ENCODE results near the gene DTX4. TPM values are rescaled to one million over a fixed set of nuclear protein-coding genes. Genes with fewer than 3 reads are reported as not detected.

The DTX4 gene
- polyA plus RNA-seq, 1 donor = 43.9 TPM

DNA sequence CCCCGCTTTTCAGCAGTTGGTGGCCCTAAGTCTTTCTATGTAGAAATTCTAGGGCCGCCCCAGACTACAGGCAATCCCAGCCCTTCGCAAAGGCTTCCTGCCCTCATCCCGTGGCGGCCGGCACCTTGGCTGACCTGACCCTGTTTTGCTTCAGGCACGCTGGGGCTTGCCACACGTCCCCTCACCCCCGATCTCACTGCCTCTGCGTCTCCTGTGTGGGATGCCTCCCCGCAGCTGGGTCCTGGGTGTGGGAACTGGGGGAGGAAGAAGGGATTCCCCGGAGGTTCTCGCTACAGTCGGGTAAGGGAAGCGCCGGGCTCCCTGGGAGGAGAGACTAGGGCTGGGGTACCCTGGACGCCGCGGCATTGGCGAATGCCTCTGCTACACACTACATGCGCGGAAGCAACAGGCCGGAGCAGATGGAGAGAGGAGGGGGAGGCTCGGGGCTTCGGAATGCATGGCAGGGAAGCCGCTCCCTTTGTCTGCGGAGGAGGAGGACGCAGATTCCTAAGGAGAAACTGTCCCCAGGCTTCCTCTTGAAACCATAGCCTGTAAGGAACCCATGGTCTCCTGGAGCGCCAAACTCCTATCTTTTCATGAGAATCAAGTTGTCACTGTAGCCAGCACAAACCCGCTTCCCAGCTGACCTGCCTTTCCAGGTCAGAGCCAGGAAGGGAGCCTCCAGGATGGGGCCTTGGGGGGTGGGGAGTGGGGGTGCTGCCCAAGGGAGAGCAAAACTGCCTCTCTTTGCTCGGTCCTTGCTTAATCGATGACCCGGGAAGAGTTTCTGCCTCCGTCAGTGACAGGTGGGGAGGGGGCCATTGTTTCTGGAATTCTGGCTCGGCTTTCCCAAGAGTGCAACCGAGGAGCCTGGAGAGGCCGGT lies 1.4 kb downstream of the DTX4 start:
- WGBS (ENCODE audit: insufficient coverage, low lambda C conversion rate) = no CpG with 5 or more reads among the region's 37 CpGs
- Histone ChIP-seq H3K4me3 (ENCODE audit: low read length) (peak overlapping the region; percentile 76), H3K36me3 (ENCODE audit: control insufficient read depth, insufficient read depth, low read length) (peaks cover 14% of the 10 kb centered on the region), H3K27me3 (ENCODE audit: control insufficient read depth, insufficient read depth, low read length) (no peaks in the 10 kb centered on the region), H3K27ac (ENCODE audit: low read length) (peak overlapping the region; percentile 98), H3K9me3 (ENCODE audit: control insufficient read depth, low read depth, low read length) (no peaks in the 10 kb centered on the region), H3K4me1 (ENCODE audit: control insufficient read depth, insufficient read depth, low read length) (peaks cover 28% of the 10 kb centered on the region)
- DNase-seq = peak in 1 of 2 donors; percentile 70

DNA sequence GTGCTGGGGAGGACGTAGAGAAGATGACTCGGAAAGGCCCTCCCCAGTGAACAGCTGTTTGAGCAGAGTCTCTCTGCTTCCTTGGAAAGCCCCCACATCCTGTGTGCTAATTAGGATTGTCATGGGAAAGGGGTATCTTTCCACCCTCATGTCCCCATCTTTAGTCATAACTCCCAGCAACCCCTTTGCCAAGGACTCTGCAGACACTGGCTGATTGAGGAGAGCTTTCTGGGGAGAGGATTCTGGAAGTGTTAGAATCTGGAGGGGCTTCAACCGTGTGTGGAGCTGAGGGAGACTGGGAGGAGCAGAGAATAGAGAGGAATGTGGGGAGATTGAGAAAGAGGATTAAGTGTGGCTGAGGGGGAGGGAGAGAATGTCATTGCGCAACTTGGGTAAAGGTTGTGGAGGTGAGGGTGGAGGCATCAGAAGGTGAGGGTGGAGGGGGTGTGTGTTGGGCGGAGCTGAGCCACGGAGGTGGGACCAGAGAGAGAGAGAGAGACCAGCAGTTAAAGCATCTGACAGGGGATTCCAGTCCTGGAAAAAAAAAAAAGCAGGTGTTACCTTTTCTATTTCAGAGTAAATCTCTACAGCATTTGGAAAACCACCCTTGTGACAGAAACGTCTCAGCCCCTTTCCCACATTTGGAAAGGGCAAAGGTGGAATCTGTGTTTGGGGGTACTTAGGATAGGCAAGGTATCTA lies 2.2 kb downstream of the DTX4 start:
- peak; percentile 93 to 95 for DNase-seq
- Histone ChIP-seq H3K27ac (ENCODE audit: low read length) (peak overlapping the region; percentile 98), H3K4me3 (ENCODE audit: low read length) (peak overlapping the region; percentile 76), H3K27me3 (ENCODE audit: control insufficient read depth, insufficient read depth, low read length) (no peaks in the 10 kb centered on the region), H3K9me3 (ENCODE audit: control insufficient read depth, low read depth, low read length) (no peaks in the 10 kb centered on the region), H3K4me1 (ENCODE audit: control insufficient read depth, insufficient read depth, low read length) (peaks cover 28% of the 10 kb centered on the region), H3K36me3 (ENCODE audit: control insufficient read depth, insufficient read depth, low read length) (peaks cover 19% of the 10 kb centered on the region)
- no CpG with 5 or more reads among the region's 7 CpGs for WGBS (ENCODE audit: insufficient coverage, low lambda C conversion rate)

DNA sequence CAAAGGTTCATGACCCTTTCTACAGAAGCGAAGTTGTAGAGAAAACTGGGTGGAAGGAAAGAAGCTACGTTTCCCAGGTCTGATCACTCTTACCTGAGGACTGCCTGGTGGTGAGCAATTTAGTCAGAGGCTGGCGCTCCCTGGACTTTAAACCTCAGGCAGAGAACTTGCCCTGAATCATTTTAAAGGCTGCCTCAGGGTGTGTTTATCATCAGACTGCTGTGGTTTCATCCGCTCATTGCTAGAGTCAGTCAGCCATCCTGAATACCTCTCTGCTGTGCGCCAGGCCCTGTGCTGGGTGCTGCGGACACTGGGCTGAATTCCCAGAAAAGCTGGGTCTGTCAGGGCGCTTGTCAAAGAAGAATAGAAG lies 2.7 kb downstream of the DTX4 start:
- H3K36me3 ChIP-seq (ENCODE audit: control insufficient read depth, insufficient read depth, low read length) = peaks cover 22% of the 10 kb centered on the region
- no CpG with 5 or more reads among the region's 7 CpGs for WGBS (ENCODE audit: insufficient coverage, low lambda C conversion rate)
- peak overlapping the region; percentile 98 for H3K27ac ChIP-seq (ENCODE audit: low read length)
- H3K4me1 ChIP-seq (ENCODE audit: control insufficient read depth, insufficient read depth, low read length) = peaks cover 28% of the 10 kb centered on the region
- DNase-seq = peak; percentile 80 to 92
- peaks cover 3% of the 10 kb centered on the region for H3K9me3 ChIP-seq (ENCODE audit: control insufficient read depth, low read depth, low read length)
- H3K4me3 ChIP-seq (ENCODE audit: low read length) = peak overlapping the region; percentile 22
- H3K27me3 ChIP-seq (ENCODE audit: control insufficient read depth, insufficient read depth, low read length) = no peaks in the 10 kb centered on the region

DNA sequence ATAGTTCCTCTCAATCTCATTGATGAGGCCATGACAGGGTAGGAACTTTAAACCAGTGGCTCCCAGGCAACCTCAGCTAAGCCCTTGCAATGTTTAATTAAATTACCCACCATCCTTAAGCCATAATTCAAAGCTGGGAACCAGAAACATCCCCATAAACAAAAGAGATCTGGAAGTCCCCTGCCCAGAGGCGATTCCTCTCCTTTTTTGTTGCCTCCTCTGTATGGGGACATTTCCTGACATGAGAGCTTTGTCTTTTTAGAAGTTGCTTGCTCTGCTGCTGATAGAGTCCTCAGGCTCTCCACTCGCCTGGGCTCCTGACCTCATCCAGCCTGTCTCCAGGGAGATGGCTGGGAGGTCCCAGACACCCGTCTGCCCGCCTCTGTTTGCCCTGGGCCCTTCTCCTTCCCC lies 3.2 kb downstream of the DTX4 start:
- H3K36me3 ChIP-seq (ENCODE audit: control insufficient read depth, insufficient read depth, low read length) = peaks cover 22% of the 10 kb centered on the region
- DNase-seq = peak in 1 of 2 donors; percentile 38
- no peaks in the 10 kb centered on the region for H3K27me3 ChIP-seq (ENCODE audit: control insufficient read depth, insufficient read depth, low read length)
- no CpG with 5 or more reads among the region's 4 CpGs for WGBS (ENCODE audit: insufficient coverage, low lambda C conversion rate)
- peak overlapping the region; percentile 98 for H3K27ac ChIP-seq (ENCODE audit: low read length)
- H3K9me3 ChIP-seq (ENCODE audit: control insufficient read depth, low read depth, low read length) = peaks cover 5% of the 10 kb centered on the region
- peak overlapping the region; percentile 1 for H3K4me3 ChIP-seq (ENCODE audit: low read length)
- peaks cover 28% of the 10 kb centered on the region for H3K4me1 ChIP-seq (ENCODE audit: control insufficient read depth, insufficient read depth, low read length)

DNA sequence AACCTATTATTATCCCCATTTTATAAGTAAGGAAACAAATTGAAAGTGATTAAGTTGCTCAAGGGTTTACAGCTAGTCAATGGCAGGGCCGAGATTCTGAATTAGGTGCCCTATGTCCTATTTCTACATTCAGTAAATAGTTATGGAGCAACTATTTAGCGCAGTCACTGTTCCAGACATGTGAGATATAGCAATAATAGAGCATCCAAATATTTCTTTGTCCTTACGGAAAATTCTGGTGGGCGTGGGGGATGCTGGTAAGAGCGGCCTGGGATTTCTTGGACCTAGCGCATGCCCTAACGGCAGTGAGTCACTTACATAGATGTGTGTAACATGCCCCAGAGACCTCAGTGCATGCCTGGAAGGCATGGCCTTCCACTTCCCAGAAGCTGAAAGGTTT lies 4.4 kb downstream of the DTX4 start:
- H3K27ac ChIP-seq (ENCODE audit: low read length) = peak overlapping the region; percentile 98

DNA sequence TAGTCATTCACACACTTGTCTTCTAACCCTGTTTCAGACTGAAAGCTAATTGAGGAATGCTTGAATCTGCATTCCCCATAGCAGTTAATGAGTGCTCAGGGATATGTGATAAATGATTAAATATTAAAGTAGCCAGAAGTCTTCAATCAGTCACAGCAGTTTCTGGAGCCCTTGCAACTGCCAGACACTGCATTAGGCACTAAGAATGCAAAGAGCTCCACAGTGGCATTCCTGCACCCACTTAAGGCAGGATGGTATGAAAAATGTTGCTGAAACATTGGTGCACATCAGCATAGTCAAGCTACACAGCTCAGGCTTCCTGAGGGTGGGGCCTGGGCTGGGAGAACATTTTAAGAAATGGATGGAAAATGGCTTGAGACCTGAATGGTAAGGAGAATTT lies 6.5 kb downstream of the DTX4 start:
- DNase-seq = no peak
- Histone ChIP-seq H3K27me3 (ENCODE audit: control insufficient read depth, insufficient read depth, low read length) (no peaks in the 10 kb centered on the region), H3K36me3 (ENCODE audit: control insufficient read depth, insufficient read depth, low read length) (peaks cover 46% of the 10 kb centered on the region), H3K27ac (ENCODE audit: low read length) (no peak overlapping the region), H3K4me3 (ENCODE audit: low read length) (no peak overlapping the region), H3K9me3 (ENCODE audit: control insufficient read depth, low read depth, low read length) (peaks cover 5% of the 10 kb centered on the region), H3K4me1 (ENCODE audit: control insufficient read depth, insufficient read depth, low read length) (peaks cover 43% of the 10 kb centered on the region)

More for the DNA sequence above, 4.4 kb downstream of the DTX4 start:
- H3K4me1 ChIP-seq (ENCODE audit: control insufficient read depth, insufficient read depth, low read length) = peaks cover 28% of the 10 kb centered on the region
- peaks cover 5% of the 10 kb centered on the region for H3K9me3 ChIP-seq (ENCODE audit: control insufficient read depth, low read depth, low read length)
- no CpG with 5 or more reads among the region's 7 CpGs for WGBS (ENCODE audit: insufficient coverage, low lambda C conversion rate)
- DNase-seq = peak in 1 of 2 donors; percentile 66
- H3K36me3 ChIP-seq (ENCODE audit: control insufficient read depth, insufficient read depth, low read length) = peaks cover 25% of the 10 kb centered on the region
- no peak overlapping the region for H3K4me3 ChIP-seq (ENCODE audit: low read length)
- H3K27me3 ChIP-seq (ENCODE audit: control insufficient read depth, insufficient read depth, low read length) = no peaks in the 10 kb centered on the region

DNA sequence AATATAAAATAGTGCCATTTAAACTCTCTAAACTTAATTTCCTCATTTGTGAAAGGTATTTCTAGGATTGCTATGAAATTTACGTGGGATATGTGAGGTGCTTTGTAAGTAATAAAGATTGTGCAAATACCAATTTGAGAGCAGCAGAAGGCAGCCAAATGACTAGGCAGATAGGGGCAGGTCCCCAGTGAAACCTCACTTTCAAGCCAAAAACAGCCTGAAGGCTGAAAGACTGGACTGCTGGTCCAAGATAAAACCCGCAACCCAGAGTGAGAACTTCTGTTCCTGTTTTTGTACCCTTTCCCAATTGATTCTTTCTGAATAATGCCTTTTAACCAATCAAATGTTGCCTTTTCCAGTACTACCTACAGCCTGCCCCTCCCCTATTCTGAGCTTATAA lies 7.2 kb downstream of the DTX4 start:
- no peak for DNase-seq
- Histone ChIP-seq H3K4me1 (ENCODE audit: control insufficient read depth, insufficient read depth, low read length) (peaks cover 50% of the 10 kb centered on the region), H3K36me3 (ENCODE audit: control insufficient read depth, insufficient read depth, low read length) (peaks cover 53% of the 10 kb centered on the region), H3K27me3 (ENCODE audit: control insufficient read depth, insufficient read depth, low read length) (no peaks in the 10 kb centered on the region), H3K27ac (ENCODE audit: low read length) (no peak overlapping the region), H3K9me3 (ENCODE audit: control insufficient read depth, low read depth, low read length) (peaks cover 5% of the 10 kb centered on the region), H3K4me3 (ENCODE audit: low read length) (no peak overlapping the region)
- no CpG with 5 or more reads among the region's 2 CpGs for WGBS (ENCODE audit: insufficient coverage, low lambda C conversion rate)

DNA sequence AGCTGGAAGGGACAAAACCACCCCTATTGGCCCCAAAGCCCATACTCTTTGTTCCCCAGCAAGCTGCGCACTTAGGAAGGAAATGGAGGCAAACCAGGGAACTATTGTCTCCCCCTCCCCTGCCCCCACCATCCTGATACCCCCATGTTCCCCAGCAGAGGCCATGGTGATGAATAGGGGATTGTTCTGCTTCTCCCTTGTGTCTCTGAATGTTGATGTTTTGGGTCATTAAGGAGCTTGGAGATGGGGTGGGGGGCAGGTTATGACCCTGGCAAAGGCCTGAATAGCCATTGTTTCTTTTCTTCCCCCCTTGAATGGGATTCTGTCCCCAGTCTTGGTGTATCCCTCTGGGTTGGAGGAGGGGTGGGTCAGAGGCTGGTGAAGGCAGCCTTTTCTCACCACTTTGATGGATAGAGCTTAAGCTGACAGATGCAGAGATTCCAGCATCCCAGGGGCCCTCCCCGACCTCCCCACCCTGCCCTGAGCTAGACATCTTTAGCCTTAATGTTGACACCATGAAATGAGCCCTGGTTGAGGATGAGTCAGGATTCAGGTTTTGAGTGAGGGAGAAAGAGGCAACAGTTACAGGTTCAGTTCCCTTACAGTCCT lies 8.3 kb downstream of the DTX4 start:
- WGBS (ENCODE audit: insufficient coverage, low lambda C conversion rate) = no CpG with 5 or more reads among the region's 2 CpGs
- H3K4me1 ChIP-seq (ENCODE audit: control insufficient read depth, insufficient read depth, low read length) = peaks cover 54% of the 10 kb centered on the region

DNA sequence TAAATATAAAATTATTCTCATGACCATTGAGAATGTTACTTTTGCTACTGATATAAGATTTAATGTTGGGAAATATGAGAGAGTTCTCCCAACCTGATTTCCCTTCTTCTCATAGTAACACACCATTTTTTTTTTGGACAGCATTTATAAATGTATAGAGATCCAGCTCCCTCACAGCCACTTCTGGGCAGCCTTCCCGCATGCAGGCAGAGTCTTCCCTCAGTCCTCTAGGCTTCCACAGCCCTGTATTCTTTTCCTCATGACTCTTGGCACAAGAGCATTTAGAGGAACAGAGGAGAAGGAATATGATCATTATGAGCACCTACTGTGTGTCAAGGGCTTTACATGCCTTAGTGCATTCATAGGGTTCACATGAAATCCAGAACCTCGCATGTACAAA lies 9.0 kb downstream of the DTX4 start:
- Histone ChIP-seq H3K4me3 (ENCODE audit: low read length) (no peak overlapping the region), H3K4me1 (ENCODE audit: control insufficient read depth, insufficient read depth, low read length) (peaks cover 54% of the 10 kb centered on the region), H3K9me3 (ENCODE audit: control insufficient read depth, low read depth, low read length) (peaks cover 5% of the 10 kb centered on the region), H3K27me3 (ENCODE audit: control insufficient read depth, insufficient read depth, low read length) (no peaks in the 10 kb centered on the region), H3K36me3 (ENCODE audit: control insufficient read depth, insufficient read depth, low read length) (peaks cover 56% of the 10 kb centered on the region), H3K27ac (ENCODE audit: low read length) (no peak overlapping the region)
- WGBS (ENCODE audit: insufficient coverage, low lambda C conversion rate) = no CpG with 5 or more reads among the region's 2 CpGs
- no peak for DNase-seq

More for the DNA sequence above, 8.3 kb downstream of the DTX4 start:
- Histone ChIP-seq H3K36me3 (ENCODE audit: control insufficient read depth, insufficient read depth, low read length) (peaks cover 57% of the 10 kb centered on the region), H3K27ac (ENCODE audit: low read length) (no peak overlapping the region), H3K4me3 (ENCODE audit: low read length) (no peak overlapping the region), H3K27me3 (ENCODE audit: control insufficient read depth, insufficient read depth, low read length) (no peaks in the 10 kb centered on the region), H3K9me3 (ENCODE audit: control insufficient read depth, low read depth, low read length) (peaks cover 5% of the 10 kb centered on the region)
- no peak for DNase-seq

DNA sequence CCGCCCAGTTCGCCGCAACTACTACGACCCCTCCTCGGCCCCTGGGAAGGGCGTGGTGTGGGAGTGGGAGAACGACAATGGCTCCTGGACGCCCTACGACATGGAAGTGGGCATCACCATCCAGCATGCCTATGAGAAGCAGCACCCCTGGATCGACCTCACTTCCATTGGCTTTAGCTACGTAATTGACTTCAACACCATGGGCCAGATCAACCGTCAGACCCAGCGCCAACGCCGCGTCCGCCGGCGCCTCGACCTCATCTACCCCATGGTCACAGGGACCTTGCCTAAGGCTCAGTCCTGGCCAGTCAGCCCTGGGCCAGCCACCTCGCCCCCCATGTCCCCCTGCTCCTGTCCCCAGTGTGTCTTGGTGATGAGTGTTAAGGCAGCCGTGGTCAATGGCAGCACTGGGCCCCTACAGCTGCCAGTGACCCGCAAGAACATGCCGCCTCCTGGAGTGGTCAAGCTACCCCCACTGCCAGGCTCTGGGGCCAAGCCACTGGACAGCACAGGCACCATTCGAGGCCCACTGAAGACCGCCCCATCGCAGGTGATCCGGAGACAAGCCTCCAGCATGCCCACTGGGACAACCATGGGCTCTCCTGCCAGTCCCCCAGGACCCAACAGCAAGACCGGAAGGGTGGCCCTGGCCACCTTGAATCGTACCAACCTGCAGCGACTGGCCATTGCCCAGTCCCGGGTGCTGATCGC lies 10.0 kb downstream of the DTX4 start:
- Histone ChIP-seq H3K4me1 (ENCODE audit: control insufficient read depth, insufficient read depth, low read length) (peaks cover 53% of the 10 kb centered on the region), H3K4me3 (ENCODE audit: low read length) (no peak overlapping the region), H3K27me3 (ENCODE audit: control insufficient read depth, insufficient read depth, low read length) (no peaks in the 10 kb centered on the region), H3K9me3 (ENCODE audit: control insufficient read depth, low read depth, low read length) (peaks cover 5% of the 10 kb centered on the region), H3K27ac (ENCODE audit: low read length) (peak overlapping the region; percentile 17), H3K36me3 (ENCODE audit: control insufficient read depth, insufficient read depth, low read length) (peaks cover 58% of the 10 kb centered on the region)
- no CpG with 5 or more reads among the region's 33 CpGs for WGBS (ENCODE audit: insufficient coverage, low lambda C conversion rate)
- DNase-seq = no peak
